HCT116 (cell line): ENCODE measurements around the gene TP53. TPM values are rescaled to one million over a fixed set of nuclear protein-coding genes. Genes with fewer than 3 reads are reported as not detected.

Source experiments
- ATAC-seq: fragments of 200-7000 bp; cut with Tn5 transposase; 2 replicates; pipeline ENCODE4 v1.9.1; 2020; ENCODE audit warnings: mild to moderate bottlenecking, moderate library complexity
- BruUV-seq: library from RNA; stranded (reverse); fragments of 400-500 nt; replicated peaks from 2 replicates; lab custom pipeline; 2021; lab: Mats Ljungman, UMichigan
- CTCF ChIA-PET: fragments of 300-600 bp; sonication (Branson Sonifier 250); formaldehyde crosslinking; loops from one replicate; lab custom pipeline; 2021; ENCODE audit warnings: antibody characterized with exemption; lab: Charles Lee
- POLR2A ChIA-PET: fragments of 300-600, 350-600 bp; sonication (Branson Sonifier 250); formaldehyde crosslinking; loops from one replicate; lab custom pipeline; 2021; ENCODE audit warnings: antibody characterized with exemption; lab: Charles Lee
- RAD21 ChIA-PET, 2 experiments: fragments of 300-600 bp; sonication (Branson Sonifier 250); formaldehyde crosslinking; loops; one replicate each; lab custom pipeline; 2023; ENCODE audit warnings: low total read pairs in 2 of 2; ENCODE audit not compliant: uncharacterized antibody in 2 of 2, unreplicated experiment in 2 of 2, low non-redundant PET in 1 of 2; lab: Charles Lee
- DNase-seq: peaks from one replicate; pipeline ENCODE4 v3.0.0-alpha.2; 2010; ENCODE audit warnings: low read depth, low spot score
- H2AFZ ChIP-seq: fragments of 200-600 bp; shearing (Covaris generic), sonication (generic); 2 replicates; pipeline ENCODE4 v1.6.1; 2017; ENCODE audit warnings: low read depth, mixed run types, mixed read lengths, antibody characterized with exemption, low read length; ENCODE audit not compliant: poor library complexity, severe bottlenecking
- H3K27ac ChIP-seq: 2 replicates; pipeline ENCODE4 v1.5.1; 2012; ENCODE audit warnings: low read depth, low read length
- H3K27me3 ChIP-seq: fragments of 200-600 bp; sonication (generic); 2 replicates; pipeline ENCODE4 v1.6.1; 2016; ENCODE audit warnings: mixed run types, low read length, mixed read lengths; ENCODE audit not compliant: insufficient read depth
- H3K36me3 ChIP-seq, 2 experiments: fragments of 200-500 bp in 1 of 2; fragments of 200-600 bp in 1 of 2; sonication (Bioruptor generic) in 1 of 2; sonication (generic) in 1 of 2; 2 replicates each; pipeline versions ENCODE4 v1.5.1 to v1.6.1; 2014 to 2016; ENCODE audit warnings: low read length in 2 of 2, inconsistent platforms in 1 of 2, mixed read lengths in 1 of 2, mixed run types in 1 of 2; ENCODE audit not compliant: insufficient read depth in 2 of 2, control insufficient read depth in 1 of 2
- H3K4me1 ChIP-seq, 2 experiments: fragments of 200-600 bp in 1 of 2; sonication (generic) in 1 of 2; 2 replicates each; pipeline versions ENCODE4 v1.5.1 to v1.6.1; 2012 to 2017; ENCODE audit warnings: low read length in 2 of 2, inconsistent platforms in 1 of 2, mild to moderate bottlenecking in 1 of 2, mixed read lengths in 1 of 2, mixed run types in 1 of 2, moderate library complexity in 1 of 2; ENCODE audit not compliant: insufficient read depth in 2 of 2, control insufficient read depth in 1 of 2
- H3K4me2 ChIP-seq: fragments of 200-600 bp; sonication (generic); 2 replicates; pipeline ENCODE4 v1.6.1; 2017; ENCODE audit warnings: mixed run types, low read length, mixed read lengths
- H3K4me3 ChIP-seq, 2 experiments: fragments of 200-600 bp in 1 of 2; sonication (generic) in 1 of 2; replicated peaks in 1 of 2; 2 replicates each; pipeline ENCODE4 v1.5.1; 2011 to 2016; ENCODE audit warnings: low read length in 2 of 2, control low read depth in 1 of 2, low read depth in 1 of 2, mild to moderate bottlenecking in 1 of 2, mixed read lengths in 1 of 2, mixed run types in 1 of 2
- H3K79me2 ChIP-seq: fragments of 200-600 bp; sonication (generic); 2 replicates; pipeline ENCODE4 v1.6.1; 2017; ENCODE audit warnings: mild to moderate bottlenecking, mixed run types, low read length, moderate library complexity, mixed read lengths; ENCODE audit not compliant: insufficient read depth
- H3K9ac ChIP-seq: fragments of 200-600 bp; sonication (generic); 2 replicates; pipeline ENCODE4 v1.6.1; 2016; ENCODE audit warnings: low read length, mixed read lengths
- H3K9me2 ChIP-seq: fragments of 200-600 bp; sonication (generic), shearing (Covaris generic); 2 replicates; pipeline ENCODE4 v1.6.1; 2017; ENCODE audit warnings: mixed run types, mild to moderate bottlenecking, moderate library complexity; ENCODE audit not compliant: insufficient read depth
- H3K9me3 ChIP-seq, 2 experiments: fragments of 200-500 bp in 1 of 2; fragments of 200-600 bp in 1 of 2; sonication (Bioruptor generic) in 1 of 2; sonication (generic) in 1 of 2; 2 replicates each; pipeline ENCODE4 v1.6.1; 2014 to 2017; ENCODE audit warnings: low read length in 2 of 2, mixed read lengths in 2 of 2, inconsistent platforms in 1 of 2, low read depth in 1 of 2, mild to moderate bottlenecking in 1 of 2, mixed run types in 1 of 2, moderate library complexity in 1 of 2; ENCODE audit not compliant: control insufficient read depth in 1 of 2, insufficient read depth in 1 of 2
- H4K20me1 ChIP-seq: fragments of 200-600 bp; sonication (generic), shearing (Covaris generic); 2 replicates; pipeline ENCODE4 v1.6.1; 2017; ENCODE audit warnings: mixed run types, mild to moderate bottlenecking, moderate library complexity; ENCODE audit not compliant: insufficient read depth
- CBX3 ChIP-seq: IDR thresholded peaks from 2 replicates; pipeline ENCODE4 v1.6.1; 2012; ENCODE audit warnings: low read depth
- ELF1 ChIP-seq: IDR thresholded peaks from 2 replicates; pipeline ENCODE4 v1.6.1; 2012; ENCODE audit warnings: low read depth, borderline replicate concordance
- EZH2 ChIP-seq: fragments of 200-600 bp; sonication (generic); IDR thresholded peaks from 2 replicates; pipeline ENCODE4 v1.6.1; 2017; ENCODE audit warnings: antibody characterized with exemption, mixed run types
- EZH2phosphoT487 ChIP-seq: fragments of 200-600 bp; IDR thresholded peaks from 2 replicates; pipeline ENCODE4 v1.6.1; 2018; ENCODE audit warnings: antibody characterized with exemption, borderline replicate concordance
- FOSL1 ChIP-seq: IDR thresholded peaks from 2 replicates; pipeline ENCODE4 v1.6.1; 2012; ENCODE audit warnings: low read depth
- JUND ChIP-seq: IDR thresholded peaks from 2 replicates; pipeline ENCODE4 v1.6.1; 2012
- POLR2A ChIP-seq: IDR thresholded peaks from 2 replicates; pipeline ENCODE4 v1.7.0; 2011; ENCODE audit warnings: borderline replicate concordance; ENCODE audit not compliant: insufficient read depth, insufficient read length; ENCODE audit errors: extremely low read depth
- RAD21 ChIP-seq: IDR thresholded peaks from 2 replicates; pipeline ENCODE4 v1.6.1; 2012; ENCODE audit warnings: low read depth, mild to moderate bottlenecking
- SIN3A ChIP-seq: IDR thresholded peaks from 2 replicates; pipeline ENCODE4 v1.6.1; 2012; ENCODE audit warnings: low read depth
- SP1 ChIP-seq: IDR thresholded peaks from 2 replicates; pipeline ENCODE4 v1.6.1; 2012; ENCODE audit warnings: low read depth
- TCF7L2 ChIP-seq: IDR thresholded peaks from 2 replicates; pipeline ENCODE4 v1.7.0; 2011; ENCODE audit warnings: borderline replicate concordance, inconsistent platforms; ENCODE audit not compliant: insufficient read depth, insufficient read length; ENCODE audit errors: extremely low read depth
- YY1 ChIP-seq: IDR thresholded peaks from 2 replicates; pipeline ENCODE4 v1.6.1; 2011; ENCODE audit warnings: low read length, low read depth, moderate library complexity, mild to moderate bottlenecking; ENCODE audit not compliant: insufficient replicate concordance; ENCODE audit errors: extremely low read depth
- ZNF274 ChIP-seq: fragments of 200-500 bp; sonication (Bioruptor generic); IDR thresholded peaks from 2 replicates; pipeline ENCODE4 v1.6.1; 2014; ENCODE audit warnings: mild to moderate bottlenecking, low read depth, low read length, inconsistent platforms
- intact Hi-C: fragments of 100-400 bp; cut with micrococcal nuclease; formaldehyde crosslinking; loops from 2 replicates; pipeline ENCODE4 v1.10.0; 2022
- total RNA-seq: library from RNA; stranded (reverse); gene quantifications from one replicate; pipeline ENCODE4 v1.2.1, GENCODE V29; 2021; ENCODE audit not compliant: unreplicated experiment
- TF ChIP-seq, protein P1 (sequence below), 3 experiments: fragments of 200-600 bp in 1 of 3; sonication (generic) in 1 of 3; IDR thresholded peaks in 2 of 3; conservative IDR thresholded peaks in 1 of 3; 2 replicates each; pipeline ENCODE4 v1.5.1; 2012 to 2017; ENCODE audit warnings: low read depth in 2 of 3, low read length in 2 of 3, antibody characterized with exemption in 1 of 3, borderline replicate concordance in 1 of 3, control low read depth in 1 of 3, mild to moderate bottlenecking in 1 of 3, mixed read lengths in 1 of 3, mixed run types in 1 of 3, moderate library complexity in 1 of 3; ENCODE audit not compliant: insufficient read depth in 1 of 3
- TF ChIP-seq, protein P2 (sequence below): IDR thresholded peaks from 2 replicates; pipeline ENCODE4 v1.6.1; 2012; ENCODE audit warnings: low read depth
- TF ChIP-seq, protein P3 (sequence below): IDR thresholded peaks from 2 replicates; pipeline ENCODE4 v1.6.1; 2011; ENCODE audit warnings: mild to moderate bottlenecking, low read length, moderate library complexity; ENCODE audit not compliant: insufficient replicate concordance; ENCODE audit errors: extremely low read depth
- TF ChIP-seq, protein P4 (sequence below): IDR thresholded peaks from 2 replicates; pipeline ENCODE4 v1.6.1; 2012
- TF ChIP-seq, protein P5 (sequence below): IDR thresholded peaks from 2 replicates; pipeline ENCODE4 v1.6.1; 2012

Gene TP53
- total RNA-seq, 1 experiment from 2014 or later = 110 TPM

DNA sequence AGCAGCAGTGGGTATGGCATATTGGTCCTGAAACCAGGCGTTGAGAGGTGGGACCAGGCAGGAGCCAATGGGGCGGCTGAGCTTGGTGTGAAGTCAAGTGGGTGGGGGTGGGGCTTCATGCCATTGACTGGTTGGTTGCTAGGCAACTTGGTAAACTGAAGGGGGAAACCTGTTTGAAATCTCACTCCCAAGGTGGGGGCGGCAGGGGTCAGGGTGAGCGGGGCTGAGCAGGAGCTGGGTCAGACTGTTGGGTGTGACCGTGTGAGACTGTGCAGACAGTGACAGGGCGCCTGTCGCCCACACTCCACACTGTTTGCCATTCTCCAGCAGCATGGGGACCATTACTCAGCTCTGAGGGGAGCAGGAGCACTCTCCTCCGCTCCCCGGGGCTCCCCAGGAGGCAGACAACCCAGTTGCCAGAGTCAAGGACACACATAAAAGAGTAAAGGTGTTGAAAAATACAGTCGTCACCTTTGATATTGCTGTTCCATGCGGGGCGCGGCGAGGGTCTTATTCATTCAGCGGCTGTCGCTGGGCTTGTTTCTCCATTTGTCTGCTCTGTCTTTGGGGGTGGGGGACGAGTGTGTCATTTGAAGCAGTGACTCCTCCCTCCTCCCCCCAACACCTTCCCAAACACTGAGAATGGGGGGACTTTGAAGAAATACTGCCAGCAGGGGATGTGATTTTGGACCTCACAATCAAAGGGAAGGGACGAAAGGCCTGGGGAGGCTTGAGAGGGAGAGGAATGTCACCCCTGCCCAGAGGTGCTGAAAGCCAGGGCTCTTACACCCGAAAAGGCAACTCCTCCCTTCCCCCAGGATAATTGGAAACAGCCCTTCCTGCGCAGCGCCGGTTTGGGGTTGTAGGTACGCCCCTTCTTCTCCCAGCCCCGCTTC lies 16.5 kb upstream of the TP53 start:
- Histone ChIP-seq H3K4me3 (no peak overlapping the region), H3K9ac (no peak overlapping the region), H3K4me1 (peaks cover 0 to 10% of the 10 kb centered on the region in 2 experiments; a peak in 1 of 4 replicates), H3K4me2 (no peak overlapping the region), H3K9me3 (no peaks in the 10 kb centered on the region), H3K27ac (no peak overlapping the region), H4K20me1 (no peaks in the 10 kb centered on the region), H3K27me3 (no peaks in the 10 kb centered on the region), H2AFZ (no peak overlapping the region), H3K79me2 (no peaks in the 10 kb centered on the region), H3K36me3 (peaks cover 3 to 5% of the 10 kb centered on the region in 2 experiments; a peak in 1 of 4 replicates), H3K9me2 (no peaks in the 10 kb centered on the region)
- CTCF ChIA-PET = interaction anchor here (0.6 kb wide), 1 partner anchor 390 kb away, joined by 3 read pairs; no protein-coding TSS in a partner anchor
- TF ChIP-seq SIN3A (no peak), SP1 (no peak), EZH2phosphoT487 (no peak), POLR2A (no peak), EZH2 (no peak), ELF1 (no peak), TCF7L2 (no peak), RAD21 (no peak), ZNF274 (no peak), JUND (no peak), FOSL1 (no peak), YY1 (no peak), CBX3 (no peak)
- TF ChIP-seq, protein P1, sequence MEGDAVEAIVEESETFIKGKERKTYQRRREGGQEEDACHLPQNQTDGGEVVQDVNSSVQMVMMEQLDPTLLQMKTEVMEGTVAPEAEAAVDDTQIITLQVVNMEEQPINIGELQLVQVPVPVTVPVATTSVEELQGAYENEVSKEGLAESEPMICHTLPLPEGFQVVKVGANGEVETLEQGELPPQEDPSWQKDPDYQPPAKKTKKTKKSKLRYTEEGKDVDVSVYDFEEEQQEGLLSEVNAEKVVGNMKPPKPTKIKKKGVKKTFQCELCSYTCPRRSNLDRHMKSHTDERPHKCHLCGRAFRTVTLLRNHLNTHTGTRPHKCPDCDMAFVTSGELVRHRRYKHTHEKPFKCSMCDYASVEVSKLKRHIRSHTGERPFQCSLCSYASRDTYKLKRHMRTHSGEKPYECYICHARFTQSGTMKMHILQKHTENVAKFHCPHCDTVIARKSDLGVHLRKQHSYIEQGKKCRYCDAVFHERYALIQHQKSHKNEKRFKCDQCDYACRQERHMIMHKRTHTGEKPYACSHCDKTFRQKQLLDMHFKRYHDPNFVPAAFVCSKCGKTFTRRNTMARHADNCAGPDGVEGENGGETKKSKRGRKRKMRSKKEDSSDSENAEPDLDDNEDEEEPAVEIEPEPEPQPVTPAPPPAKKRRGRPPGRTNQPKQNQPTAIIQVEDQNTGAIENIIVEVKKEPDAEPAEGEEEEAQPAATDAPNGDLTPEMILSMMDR (IDR thresholded peaks at IDR 0.05 in 2 of 3, conservative IDR thresholded peaks at IDR 0.05 in 1 of 3; ENCODE audit: borderline replicate concordance in 1 of 3, insufficient read depth in 1 of 3, low read depth in 2 of 3, low read length in 2 of 3) = no peak
- TF ChIP-seq, protein P2, sequence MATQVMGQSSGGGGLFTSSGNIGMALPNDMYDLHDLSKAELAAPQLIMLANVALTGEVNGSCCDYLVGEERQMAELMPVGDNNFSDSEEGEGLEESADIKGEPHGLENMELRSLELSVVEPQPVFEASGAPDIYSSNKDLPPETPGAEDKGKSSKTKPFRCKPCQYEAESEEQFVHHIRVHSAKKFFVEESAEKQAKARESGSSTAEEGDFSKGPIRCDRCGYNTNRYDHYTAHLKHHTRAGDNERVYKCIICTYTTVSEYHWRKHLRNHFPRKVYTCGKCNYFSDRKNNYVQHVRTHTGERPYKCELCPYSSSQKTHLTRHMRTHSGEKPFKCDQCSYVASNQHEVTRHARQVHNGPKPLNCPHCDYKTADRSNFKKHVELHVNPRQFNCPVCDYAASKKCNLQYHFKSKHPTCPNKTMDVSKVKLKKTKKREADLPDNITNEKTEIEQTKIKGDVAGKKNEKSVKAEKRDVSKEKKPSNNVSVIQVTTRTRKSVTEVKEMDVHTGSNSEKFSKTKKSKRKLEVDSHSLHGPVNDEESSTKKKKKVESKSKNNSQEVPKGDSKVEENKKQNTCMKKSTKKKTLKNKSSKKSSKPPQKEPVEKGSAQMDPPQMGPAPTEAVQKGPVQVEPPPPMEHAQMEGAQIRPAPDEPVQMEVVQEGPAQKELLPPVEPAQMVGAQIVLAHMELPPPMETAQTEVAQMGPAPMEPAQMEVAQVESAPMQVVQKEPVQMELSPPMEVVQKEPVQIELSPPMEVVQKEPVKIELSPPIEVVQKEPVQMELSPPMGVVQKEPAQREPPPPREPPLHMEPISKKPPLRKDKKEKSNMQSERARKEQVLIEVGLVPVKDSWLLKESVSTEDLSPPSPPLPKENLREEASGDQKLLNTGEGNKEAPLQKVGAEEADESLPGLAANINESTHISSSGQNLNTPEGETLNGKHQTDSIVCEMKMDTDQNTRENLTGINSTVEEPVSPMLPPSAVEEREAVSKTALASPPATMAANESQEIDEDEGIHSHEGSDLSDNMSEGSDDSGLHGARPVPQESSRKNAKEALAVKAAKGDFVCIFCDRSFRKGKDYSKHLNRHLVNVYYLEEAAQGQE = no peak
- TF ChIP-seq, protein P3, sequence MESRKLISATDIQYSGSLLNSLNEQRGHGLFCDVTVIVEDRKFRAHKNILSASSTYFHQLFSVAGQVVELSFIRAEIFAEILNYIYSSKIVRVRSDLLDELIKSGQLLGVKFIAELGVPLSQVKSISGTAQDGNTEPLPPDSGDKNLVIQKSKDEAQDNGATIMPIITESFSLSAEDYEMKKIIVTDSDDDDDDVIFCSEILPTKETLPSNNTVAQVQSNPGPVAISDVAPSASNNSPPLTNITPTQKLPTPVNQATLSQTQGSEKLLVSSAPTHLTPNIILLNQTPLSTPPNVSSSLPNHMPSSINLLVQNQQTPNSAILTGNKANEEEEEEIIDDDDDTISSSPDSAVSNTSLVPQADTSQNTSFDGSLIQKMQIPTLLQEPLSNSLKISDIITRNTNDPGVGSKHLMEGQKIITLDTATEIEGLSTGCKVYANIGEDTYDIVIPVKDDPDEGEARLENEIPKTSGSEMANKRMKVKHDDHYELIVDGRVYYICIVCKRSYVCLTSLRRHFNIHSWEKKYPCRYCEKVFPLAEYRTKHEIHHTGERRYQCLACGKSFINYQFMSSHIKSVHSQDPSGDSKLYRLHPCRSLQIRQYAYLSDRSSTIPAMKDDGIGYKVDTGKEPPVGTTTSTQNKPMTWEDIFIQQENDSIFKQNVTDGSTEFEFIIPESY = no peak
- TF ChIP-seq, protein P4, sequence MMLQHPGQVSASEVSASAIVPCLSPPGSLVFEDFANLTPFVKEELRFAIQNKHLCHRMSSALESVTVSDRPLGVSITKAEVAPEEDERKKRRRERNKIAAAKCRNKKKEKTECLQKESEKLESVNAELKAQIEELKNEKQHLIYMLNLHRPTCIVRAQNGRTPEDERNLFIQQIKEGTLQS = no peak
- TF ChIP-seq, protein P5, sequence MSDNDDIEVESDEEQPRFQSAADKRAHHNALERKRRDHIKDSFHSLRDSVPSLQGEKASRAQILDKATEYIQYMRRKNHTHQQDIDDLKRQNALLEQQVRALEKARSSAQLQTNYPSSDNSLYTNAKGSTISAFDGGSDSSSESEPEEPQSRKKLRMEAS = no peak
- intact Hi-C loops = no loop called here
- BruUV-seq = no TSS peak
- RAD21 ChIA-PET = no interaction called here
- POLR2A ChIA-PET = interaction anchor here (0.8 to 1.0 kb wide), 2 partner anchors 17 to 120 kb away, joined by 3 to 4 read pairs; partner anchors contain the start of genes MPDU1 and TP53
- no peak for DNase-seq
- peak; percentile 75 for ATAC-seq
